Stimulated activated naive CD4-positive, alpha-beta T cell treated with Interleukin-2 at 50 U/mL for 16 hours (primary cell): ENCODE measurements around the gene C3orf20.

Source experiments
- DNase-seq: peaks from one replicate; lab custom pipeline; 2025; lab: John Stamatoyannopoulos, UW

C3orf20 gene

DNA sequence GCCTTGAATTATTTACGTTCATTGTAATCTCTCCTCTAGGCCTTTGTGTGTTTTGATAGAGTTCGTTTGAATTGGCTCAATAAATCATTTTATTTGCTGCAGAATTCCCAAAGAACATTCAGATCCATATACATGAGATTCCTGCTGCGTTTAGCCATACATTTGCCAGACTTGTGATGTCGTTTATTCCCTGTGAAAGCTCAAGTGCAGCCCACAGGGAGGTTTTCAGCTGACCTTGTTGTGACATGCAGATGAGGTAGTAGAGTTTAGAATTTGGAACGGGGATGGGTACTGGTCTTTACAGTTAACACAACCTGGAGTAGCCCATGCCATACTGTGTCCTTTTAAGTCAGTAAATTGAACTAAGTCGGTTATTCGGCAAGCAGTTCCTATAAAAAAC is at the start of gene C3orf20:
C3orf20 (plus strand) TSS at position 301 of the 400 bp plus-strand sequence. CDS start 7,573 bp downstream, outside the sequence.
- no peak for DNase-seq

DNA sequence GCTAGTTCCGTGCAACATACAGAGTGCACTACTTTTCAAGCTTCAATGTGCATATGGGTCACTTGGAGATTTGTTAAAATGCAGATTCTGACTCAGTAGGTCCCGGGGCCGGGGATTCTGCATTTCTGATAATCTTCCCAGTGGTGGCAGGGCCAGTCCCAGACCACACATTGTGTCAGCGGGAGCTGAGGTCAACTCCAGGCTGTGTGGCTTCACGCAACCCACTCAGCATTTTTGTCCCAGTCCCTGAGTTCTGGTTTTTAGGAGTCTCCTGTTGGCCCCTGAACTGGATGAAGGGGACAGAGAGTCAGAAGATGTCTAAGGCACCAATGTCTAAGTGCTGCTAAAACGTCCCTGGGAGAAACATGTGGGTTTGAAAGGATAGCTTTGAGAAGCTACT is 49.5 kb upstream of the C3orf20 start:
- no peak for DNase-seq

DNA sequence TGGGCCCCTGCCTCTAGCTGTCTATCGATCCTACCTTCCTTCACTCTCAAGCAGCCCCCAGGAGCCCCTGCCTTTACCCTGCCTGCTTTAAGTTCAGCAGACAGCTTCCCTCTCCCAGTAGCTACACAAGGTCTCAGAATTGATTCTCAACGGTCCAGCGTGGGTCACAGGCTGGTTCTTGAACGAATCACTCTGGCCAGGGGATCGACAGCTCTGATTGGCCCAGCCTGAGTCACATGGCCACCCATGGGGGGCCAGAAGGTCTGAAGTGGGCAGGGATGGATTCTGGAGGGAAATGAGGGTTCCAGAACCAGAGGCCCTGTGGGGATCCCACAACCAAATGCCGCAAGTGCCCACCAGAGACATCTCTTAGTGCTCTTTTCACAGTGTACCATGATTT is 47.1 kb upstream of the C3orf20 start:
- no peak for DNase-seq

DNA sequence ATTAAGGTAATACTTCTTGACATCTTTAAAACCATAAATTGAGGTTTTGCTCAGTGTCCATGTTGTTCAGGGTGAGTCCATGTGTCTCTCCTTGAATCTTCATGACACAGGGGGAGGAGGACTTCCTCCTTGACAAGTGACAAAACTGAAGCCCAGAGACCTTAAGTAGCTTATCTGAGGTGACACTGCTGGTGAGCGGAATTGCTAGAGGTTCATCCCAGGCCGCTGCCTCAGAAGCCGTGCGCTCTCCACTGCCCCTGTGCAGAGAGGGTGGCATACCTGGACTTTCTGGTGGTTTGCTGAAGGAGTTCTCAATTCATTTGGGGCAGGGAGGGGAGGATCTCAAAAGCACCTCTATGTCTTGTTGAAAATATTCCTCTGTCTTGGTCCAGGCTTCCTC is 46.5 kb upstream of the C3orf20 start:
- no peak for DNase-seq

DNA sequence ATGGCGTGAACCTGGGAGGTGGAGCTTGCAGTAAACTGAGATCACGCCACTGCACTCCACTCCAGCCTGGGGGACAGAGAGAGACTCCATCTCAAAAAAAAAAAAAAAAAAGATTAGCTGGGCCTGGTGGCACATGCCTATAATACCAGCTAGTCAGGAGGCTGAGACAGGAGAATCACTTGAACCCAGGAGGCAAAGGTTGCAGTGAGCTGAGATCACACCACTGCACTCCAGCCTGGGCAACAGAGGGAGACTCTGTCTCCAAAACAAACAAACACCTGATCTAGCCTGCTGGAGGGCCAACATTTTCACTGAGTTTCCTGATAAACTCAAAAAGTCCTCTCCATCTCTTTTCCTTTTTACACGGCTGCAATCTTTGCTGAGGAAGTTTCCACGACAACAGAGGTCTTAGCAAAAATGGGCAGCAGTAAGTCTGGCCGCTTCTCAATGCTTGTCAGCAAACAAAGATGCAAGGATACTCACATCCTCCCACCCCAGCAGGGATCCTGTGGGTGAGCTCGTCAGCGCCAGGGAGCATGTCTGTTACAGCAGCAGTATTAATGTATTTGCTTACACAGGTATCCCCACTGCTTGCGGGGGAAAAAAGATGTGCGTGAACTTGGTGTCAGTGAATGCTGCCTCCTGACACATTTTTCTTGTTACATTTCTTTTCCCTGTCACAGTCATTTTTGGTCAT is 44.4 kb upstream of the C3orf20 start:
- DNase-seq = no peak

DNA sequence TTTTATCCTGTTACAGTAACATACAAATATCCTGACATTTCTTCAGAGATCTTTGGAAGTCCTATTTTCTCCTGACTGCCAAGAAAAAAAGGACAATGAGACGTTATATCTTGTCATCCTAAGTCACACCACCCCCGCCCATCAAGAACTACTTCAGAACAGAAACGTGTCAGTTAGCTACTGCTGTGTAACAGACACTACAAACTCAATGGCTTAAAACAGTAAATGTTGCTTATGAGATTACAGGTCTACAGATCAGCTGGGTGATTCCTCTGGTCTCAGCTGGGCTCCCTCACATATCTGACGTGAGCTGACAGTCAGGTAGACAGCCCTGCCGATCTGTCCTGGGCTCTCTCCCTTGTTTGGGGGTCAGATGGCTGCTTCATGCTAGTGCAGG is 43.8 kb upstream of the C3orf20 start:
- no peak for DNase-seq

DNA sequence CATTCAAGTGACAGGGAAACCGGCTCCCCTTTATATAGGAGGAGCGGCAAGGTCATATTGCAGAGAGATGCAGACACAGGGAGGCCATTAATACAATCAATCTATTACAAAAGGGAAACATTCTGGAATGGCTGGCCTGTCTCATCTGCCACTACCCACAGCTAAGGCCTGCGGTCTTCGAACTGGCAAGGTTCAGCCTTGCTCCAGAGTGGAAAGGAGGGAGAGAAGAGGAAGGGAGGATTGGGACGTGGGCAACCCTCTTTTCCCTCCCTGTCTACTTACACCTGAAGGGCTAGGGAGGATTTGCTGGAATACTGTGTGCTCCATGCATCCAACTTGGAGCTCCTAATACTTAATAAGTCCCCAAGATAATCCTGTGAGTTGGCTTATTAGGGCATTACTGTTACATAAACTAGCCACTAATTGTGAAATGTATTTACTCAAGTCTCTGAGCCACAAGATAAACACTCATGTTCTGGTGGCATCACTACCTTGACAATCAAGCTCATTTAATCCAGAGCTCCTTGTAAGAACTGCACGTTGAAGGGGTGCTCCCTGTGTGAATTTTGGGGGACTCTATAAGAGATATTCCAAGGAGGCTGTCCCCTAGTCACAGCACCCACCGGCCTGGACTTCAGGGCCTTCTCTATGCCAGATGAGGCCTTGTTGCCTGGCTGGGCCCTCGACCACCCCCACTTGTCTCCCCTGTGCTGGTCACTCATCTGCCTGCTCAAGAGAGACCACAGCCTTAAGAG is 43.1 kb upstream of the C3orf20 start:
- DNase-seq = no peak

DNA sequence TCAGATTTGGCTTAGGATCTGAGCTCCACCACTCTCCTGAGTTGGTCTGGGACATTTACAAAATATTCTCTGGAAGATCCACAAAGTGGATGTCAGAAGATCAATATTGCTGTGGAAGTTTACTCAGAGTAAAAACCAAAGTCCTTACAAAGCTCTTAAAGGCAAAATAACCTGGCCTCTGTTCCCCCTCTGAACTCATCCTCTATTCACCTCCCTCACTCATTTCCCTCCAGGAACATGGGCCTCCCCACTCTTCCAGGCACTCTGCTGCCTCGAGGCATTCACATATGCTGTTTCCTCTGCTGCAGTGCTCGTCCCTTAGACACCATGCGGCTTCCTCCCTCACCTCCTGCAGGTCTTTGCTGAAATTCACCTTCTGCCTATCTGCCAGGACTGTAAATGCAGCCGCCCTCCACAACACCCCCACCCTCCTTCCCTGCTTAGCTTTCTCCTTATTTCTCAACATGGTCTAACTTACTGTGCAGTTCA is 42.5 kb upstream of the C3orf20 start:
- no peak for DNase-seq

DNA sequence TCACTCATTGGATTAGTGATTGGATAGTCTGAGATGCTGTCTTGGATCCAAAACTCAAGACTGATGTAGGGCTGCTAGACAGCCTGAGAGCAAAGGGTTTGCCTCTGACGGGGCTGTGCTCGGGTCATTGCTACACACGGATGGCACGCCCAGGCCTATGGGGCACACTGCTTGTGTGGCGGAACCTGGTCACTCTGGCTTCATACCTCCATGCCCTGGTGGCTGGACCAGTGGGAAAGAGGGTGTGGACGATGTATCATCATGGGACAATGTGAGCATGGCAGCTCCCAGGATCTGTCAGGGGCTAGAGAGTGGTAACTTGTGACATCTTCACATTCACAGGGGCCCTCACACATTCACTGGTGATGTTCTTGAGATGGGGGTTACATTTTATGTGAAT is 41.5 kb upstream of the C3orf20 start:
- no peak for DNase-seq

DNA sequence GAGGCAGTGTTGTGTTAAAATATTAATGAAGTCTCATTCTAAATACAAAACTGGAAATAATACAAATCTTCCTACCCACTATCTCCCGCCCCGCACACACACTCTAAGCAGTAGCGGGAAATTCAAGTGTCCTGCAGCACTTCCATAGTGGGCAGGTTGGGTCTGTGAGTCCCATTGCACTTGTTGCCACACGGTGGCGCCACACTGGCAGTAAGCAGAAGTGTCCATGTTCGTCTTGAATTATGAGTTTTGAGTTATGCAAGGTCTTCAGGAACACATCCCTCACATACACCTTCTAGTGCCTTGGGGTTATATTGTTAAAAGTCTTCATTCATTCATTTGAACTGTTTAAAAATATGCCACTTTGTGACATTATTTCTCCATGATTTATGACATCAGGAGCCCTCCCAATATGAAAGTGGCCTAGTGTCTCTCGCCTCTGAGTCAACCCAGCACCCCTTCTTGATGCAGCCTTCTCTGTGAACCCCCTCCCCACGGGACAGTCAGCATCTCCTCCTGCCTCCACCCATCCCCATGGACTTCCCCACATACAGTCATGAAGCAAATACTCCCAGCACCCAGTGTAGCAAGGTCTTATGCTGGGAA is 41.0 kb upstream of the C3orf20 start:
- peak; percentile 32 for DNase-seq

DNA sequence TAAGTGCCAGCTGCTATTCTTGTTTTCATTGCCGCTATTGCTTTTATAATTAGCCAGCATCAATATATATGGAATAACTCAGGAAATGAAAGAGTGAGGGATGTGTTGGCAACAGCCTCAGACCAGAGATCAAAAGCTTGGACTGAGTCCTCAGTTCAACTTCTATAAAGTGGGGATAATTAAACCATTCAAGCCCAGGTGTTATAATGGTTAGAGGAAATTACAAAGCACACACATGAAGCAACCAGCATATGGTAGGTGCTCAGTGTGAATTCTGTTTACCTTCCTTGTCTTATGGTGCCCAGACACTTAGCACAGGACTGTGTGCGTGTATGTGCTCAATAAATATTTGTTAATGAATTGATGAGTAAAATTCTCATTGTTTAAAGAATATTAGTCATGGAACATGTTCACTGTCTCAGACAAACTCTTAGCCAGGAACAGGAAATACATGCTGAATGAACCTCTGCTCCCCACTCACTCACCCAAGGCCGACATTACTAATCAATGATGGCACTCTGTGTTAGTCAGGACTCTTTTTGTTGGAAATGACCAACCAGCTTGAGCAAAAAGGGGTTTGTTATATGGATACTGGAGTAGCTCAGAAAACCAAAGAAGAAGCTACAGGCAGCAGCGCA is 40.1 kb upstream of the C3orf20 start:
- DNase-seq = no peak

DNA sequence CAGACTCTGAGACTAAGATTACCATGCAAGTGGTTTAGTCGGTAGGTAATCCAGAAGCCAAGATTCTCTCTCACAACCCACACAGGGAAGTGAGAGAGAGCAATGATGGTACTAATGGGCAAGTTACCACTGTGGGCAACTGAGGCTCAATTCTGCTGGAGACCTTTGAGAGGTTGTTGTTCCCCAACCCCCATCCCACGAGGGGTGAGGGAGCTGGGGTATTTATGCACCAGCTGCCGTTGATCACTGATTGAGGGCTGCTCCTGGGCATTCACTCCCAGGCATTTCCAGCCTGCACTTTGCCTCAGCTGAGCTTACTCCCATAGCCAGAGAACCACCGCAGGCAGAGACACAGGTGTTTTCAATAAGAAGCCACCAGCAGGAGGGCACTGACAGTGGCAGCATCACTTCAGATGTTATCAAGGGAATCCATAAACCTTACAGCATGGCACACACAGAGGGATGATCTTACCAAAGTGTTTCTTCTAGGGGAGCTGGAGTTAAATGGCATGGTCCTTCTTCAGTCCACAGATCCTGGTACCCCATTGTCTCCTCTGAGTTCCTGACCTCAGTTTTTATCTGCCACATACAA is 38.3 kb upstream of the C3orf20 start:
- no peak for DNase-seq

DNA sequence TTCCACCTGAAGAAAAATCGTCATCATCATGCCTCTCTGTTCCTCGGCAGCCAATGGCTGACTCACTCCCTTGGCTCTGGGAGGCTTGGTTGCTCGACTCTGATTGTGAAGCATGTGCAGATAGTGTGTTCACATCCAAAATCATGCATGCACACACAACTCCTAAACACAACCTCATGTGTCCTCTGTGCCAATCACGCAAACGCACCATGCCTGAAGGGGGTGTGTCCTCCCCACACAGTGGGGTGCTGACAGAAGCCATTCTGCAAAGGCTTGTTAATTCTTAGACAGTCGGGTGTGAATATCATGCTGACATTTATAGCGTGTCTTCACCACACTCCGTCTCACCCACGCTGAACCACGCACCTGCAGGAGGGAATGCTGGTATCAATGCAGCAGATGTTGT is 34.8 kb upstream of the C3orf20 start:
- no peak for DNase-seq

DNA sequence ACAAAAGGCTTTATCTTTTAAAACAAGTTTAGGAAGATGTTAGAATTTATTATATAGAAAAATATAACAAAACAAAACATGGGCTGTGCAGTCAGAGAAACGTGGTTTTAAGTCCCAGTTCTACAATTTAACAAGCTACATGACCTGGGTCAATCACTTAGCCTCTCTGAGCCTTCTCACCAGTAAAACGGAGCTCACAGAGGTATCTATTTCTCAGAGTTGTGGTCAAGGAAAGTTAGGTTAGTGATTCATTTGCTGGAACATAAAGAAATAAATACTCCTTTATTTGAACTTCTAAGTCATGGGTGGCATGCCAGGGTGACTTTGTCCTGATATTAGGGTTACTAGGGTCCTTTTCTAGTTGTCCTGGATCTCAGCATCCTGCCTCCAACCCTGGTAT is 34.2 kb upstream of the C3orf20 start:
- DNase-seq = no peak

DNA sequence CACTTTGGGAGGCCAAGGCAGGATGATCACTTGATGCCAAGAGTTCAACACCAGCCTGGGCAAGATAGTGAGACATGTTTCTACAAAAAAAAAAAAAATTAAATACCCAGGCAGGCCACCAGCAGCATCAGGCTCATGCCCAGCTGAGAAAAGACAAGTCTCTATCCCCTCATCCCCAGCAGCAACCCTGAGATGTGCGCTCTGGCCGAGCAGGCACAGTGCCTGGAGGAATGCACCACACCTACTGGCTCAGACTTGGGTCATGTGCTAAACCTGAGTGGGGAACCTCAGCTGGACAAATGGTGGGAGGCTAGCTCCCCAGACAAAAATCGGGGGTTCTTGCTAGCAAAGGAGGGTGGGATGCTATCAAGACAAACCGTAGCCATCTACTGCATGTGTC is 33.6 kb upstream of the C3orf20 start:
- DNase-seq = no peak

DNA sequence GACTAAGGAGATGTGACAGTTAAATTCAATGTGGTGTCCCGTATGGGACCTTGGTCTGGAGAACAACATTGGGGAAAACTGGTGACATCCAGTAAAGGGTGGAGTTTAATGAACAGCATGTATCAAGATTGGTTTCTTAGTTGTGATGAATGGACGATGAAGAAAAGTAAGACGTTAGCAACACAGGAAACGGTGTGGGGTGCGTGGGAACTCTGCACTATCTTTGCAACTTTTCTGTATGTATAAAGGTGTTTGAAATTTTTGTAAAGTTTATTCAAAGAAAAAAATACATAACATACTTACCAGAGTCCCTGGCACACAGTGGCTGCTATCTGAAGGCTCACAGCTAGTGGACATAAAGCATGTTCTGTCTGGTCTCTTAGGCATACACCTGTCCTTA is 29.5 kb upstream of the C3orf20 start:
- no peak for DNase-seq

DNA sequence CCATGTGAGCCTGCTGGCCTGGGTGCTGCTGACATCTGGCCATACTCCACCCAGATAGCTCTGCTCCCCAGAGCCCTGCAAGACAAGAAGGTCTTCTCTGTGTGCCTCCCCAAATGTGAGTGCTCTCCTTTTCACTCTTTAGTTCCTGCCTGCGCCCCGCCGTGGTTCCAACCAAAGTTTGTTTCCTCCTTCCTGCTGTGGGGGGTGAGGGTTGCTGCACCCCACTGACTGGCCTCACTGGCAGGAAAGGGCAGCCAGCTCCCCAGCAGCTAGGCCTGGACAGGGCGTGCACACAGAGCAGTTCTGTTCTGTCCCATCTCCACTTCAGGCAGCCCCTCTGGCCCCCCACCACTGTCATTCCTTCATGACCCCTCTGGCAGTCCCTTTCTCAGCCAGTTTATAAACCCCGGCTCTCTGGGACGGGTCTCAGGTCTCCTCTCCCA is 28.8 kb upstream of the C3orf20 start:
- DNase-seq = no peak

DNA sequence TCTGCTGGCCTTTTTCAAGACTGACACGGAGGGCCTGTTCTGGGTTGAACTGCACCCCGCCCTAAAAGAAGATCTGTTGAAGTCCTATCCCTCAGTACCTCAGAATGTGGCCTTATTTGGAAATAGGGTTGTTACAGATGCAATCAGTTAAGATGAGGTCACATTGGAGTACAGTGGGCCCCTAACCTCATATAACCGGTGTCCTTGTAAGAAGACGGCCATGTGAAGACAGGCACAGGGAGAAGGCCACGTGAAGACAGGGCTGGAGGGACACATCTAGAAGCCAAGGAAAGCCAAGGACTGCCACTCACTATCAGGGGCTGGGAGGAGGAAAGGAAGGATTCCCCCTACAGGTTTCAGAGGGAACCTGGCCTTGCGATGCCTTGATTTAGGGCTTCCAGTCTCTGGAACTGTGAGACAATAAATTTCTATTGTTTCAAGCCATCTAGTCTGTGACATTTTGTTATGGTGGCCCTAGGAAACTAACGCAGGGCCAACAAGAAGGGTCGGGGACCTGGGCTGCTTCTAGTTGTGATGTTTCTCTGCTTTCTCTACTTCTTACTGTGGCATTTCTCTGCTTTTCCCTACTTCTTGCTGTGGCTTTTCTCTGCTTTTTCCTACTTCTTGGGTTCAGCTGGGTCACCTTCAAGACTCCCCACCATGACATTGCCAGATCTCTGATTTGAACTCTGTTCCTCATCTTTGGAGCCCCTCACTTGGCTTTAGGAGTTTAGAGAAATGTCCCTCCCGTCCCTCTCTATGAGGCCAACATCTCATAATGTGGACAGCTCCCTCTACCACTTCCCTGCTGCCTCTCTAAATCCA is 28.1 kb upstream of the C3orf20 start:
- no peak for DNase-seq

DNA sequence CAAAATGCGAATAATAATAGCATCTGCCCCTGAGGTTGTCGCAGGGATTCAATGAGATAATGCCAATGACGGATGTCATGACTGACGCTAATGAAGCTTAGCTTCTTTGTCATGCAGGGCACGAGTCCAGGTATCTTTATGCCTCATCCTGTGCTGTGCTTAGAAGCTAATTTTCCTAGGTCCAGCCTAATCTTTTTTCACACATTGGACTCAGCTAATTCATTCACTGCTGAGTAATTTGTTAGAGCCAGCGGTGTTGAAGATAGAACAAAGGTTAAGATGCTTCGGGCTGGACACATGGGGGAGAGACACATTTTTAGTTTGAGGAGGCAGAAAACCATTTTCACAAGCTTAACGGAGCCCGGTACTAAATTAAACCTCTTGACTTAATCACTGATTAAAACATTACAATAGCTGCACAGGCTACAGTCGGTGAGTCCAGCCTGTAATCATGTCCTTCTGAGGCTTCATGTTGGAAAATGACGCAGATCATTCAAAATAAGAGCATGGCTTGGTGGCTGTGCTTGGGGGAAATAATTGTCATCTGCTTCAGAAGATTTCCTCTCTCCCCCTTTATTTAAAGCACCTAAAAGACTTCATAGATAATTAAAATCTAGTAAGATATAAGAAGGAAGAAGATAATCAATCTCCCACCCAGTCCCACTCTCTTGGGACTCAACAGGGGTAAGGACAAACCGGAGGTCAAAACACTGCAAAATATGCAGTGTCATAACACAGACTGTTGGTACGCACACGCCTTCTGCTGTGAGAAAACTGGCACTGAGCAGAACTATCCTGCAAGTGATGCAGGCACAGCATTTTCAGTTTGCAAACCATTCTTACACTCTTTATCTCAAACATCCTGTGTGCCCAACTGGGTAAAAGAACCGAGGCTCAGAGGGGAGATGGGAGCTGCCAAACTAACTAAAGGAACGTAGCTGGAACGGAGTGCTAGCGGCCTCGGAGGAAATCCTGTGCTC is 26.7 kb upstream of the C3orf20 start:
- no peak for DNase-seq

DNA sequence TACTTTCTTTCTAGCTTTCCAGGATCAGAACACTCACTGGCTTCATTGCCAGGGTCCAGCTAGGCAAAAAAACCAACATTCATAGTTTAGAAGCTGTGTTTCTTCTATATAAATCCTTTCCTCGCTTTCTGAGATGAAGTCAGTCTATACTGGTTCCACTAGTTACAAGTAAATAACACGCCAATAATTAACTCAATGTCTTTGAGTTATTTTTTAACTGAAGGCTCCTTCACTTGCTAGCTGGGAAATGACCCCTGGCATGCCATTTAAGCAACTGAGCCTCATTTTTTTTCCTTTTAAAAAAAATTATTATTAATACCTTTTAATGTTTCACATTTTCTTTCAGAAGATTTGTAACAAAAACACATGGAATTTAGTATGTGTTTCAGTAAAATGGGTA is 25.5 kb upstream of the C3orf20 start:
- no peak for DNase-seq
